GM23338 (cell line): ENCODE results near the gene GCN1. TPM values are rescaled to one million over a fixed set of nuclear protein-coding genes. Genes with fewer than 3 reads are reported as not detected.

ENCODE experiments used
- ATAC-seq: fragments of 200-7000 bp; cut with Tn5 transposase; 3 replicates; pipeline ENCODE4 v1.9.1; 2020
- DNase-seq: peaks from one replicate; pipeline ENCODE4 v3.0.0-alpha.2; 2015; ENCODE audit warnings: low spot score
- H2AFZ ChIP-seq: fragments of 200-600 bp; sonication (generic); 2 replicates; pipeline ENCODE4 v1.8.0; 2016; ENCODE audit warnings: antibody characterized with exemption, mild to moderate bottlenecking, moderate library complexity
- H3F3A ChIP-seq: fragments of 200-600 bp; sonication (generic); replicated peaks from 2 replicates; pipeline ENCODE4 v1.8.0; 2017; ENCODE audit warnings: antibody characterized with exemption, mixed run types, low read depth
- H3K27ac ChIP-seq: fragments of 200-600 bp; sonication (generic); 2 replicates; pipeline ENCODE4 v1.6.1; 2016; ENCODE audit warnings: low read depth
- H3K27me3 ChIP-seq: fragments of 200-600 bp; sonication (generic); 2 replicates; pipeline ENCODE4 v1.8.0; 2016; ENCODE audit warnings: mild to moderate bottlenecking, mixed run types, moderate library complexity; ENCODE audit not compliant: insufficient read depth
- H3K36me3 ChIP-seq: fragments of 200-600 bp; sonication (generic); 2 replicates; pipeline ENCODE4 v1.8.0; 2016; ENCODE audit warnings: mild to moderate bottlenecking; ENCODE audit not compliant: insufficient read depth
- H3K4me1 ChIP-seq: fragments of 200-600 bp; sonication (generic); 2 replicates; pipeline ENCODE4 v1.8.0; 2016; ENCODE audit warnings: mild to moderate bottlenecking, moderate library complexity; ENCODE audit not compliant: insufficient read depth
- H3K4me2 ChIP-seq: fragments of 200-600 bp; sonication (generic); 2 replicates; pipeline ENCODE4 v1.7.1; 2017; ENCODE audit warnings: mixed run types
- H3K4me3 ChIP-seq: fragments of 200-600 bp; sonication (generic); 2 replicates; pipeline ENCODE4 v1.6.1; 2016; ENCODE audit warnings: mixed run types
- H3K79me2 ChIP-seq: fragments of 200-600 bp; sonication (generic); replicated peaks from 2 replicates; pipeline ENCODE4 v1.8.0; 2017; ENCODE audit warnings: mild to moderate bottlenecking; ENCODE audit not compliant: insufficient read depth
- H3K9me2 ChIP-seq: fragments of 200-600 bp; sonication (generic); 2 replicates; pipeline ENCODE4 v1.8.0; 2017; ENCODE audit not compliant: insufficient read depth
- H4K20me1 ChIP-seq: fragments of 200-600 bp; sonication (generic); replicated peaks from 2 replicates; pipeline ENCODE4 v1.8.0; 2017; ENCODE audit warnings: mild to moderate bottlenecking; ENCODE audit not compliant: insufficient read depth
- H3K27ac Mint-ChIP-seq: 2 replicates; pipeline ENCODE4 v1.8.0; 2020; ENCODE audit warnings: inconsistent platforms, mild to moderate bottlenecking, moderate library complexity, mixed read lengths
- H3K27me3 Mint-ChIP-seq: 3 replicates; pipeline ENCODE4 v1.8.0; 2022; ENCODE audit warnings: low read depth, mild to moderate bottlenecking, moderate library complexity, mixed read lengths, inconsistent platforms; ENCODE audit not compliant: insufficient read depth, poor library complexity
- H3K36me3 Mint-ChIP-seq: 3 replicates; pipeline ENCODE4 v1.8.0; 2021; ENCODE audit warnings: low read depth, mild to moderate bottlenecking, inconsistent platforms, moderate library complexity, mixed read lengths
- H3K4me1 Mint-ChIP-seq: 3 replicates; pipeline ENCODE4 v1.8.0; 2020; ENCODE audit warnings: mild to moderate bottlenecking, inconsistent platforms, mixed read lengths
- H3K4me3 Mint-ChIP-seq: 3 replicates; pipeline ENCODE4 v1.8.0; 2021; ENCODE audit warnings: moderate library complexity, mild to moderate bottlenecking, inconsistent platforms, mixed read lengths
- H3K9me3 Mint-ChIP-seq: 3 replicates; pipeline ENCODE4 v1.8.0; 2020; ENCODE audit warnings: moderate library complexity, mild to moderate bottlenecking, inconsistent platforms, mixed read lengths
- CREB1 ChIP-seq: fragments of 250-450 bp; sonication (Bioruptor Pico); IDR thresholded peaks from 2 replicates; pipeline ENCODE4 v1.5.0; 2020; ENCODE audit warnings: low read depth, mild to moderate bottlenecking, moderate library complexity
- ETS1 ChIP-seq: IDR thresholded peaks from 2 replicates; pipeline ENCODE4 v1.6.1; 2016; ENCODE audit warnings: antibody characterized with exemption
- EZH2 ChIP-seq: fragments of 200-600 bp; sonication (generic); IDR thresholded peaks from one replicate; pipeline ENCODE4 v1.8.0; 2017; ENCODE audit warnings: antibody characterized with exemption, mild to moderate bottlenecking, low read depth; ENCODE audit not compliant: unreplicated experiment
- EZH2phosphoT487 ChIP-seq: fragments of 200-600 bp; sonication (generic); IDR thresholded peaks from one replicate; pipeline ENCODE4 v1.8.1; 2018; ENCODE audit warnings: antibody characterized with exemption; ENCODE audit not compliant: unreplicated experiment
- JUNB ChIP-seq: IDR thresholded peaks from one replicate; pipeline ENCODE4 v1.6.1; 2016; ENCODE audit warnings: antibody characterized with exemption; ENCODE audit not compliant: unreplicated experiment
- NANOG ChIP-seq: IDR thresholded peaks from 2 replicates; pipeline ENCODE4 v1.6.1; 2016; ENCODE audit warnings: antibody characterized with exemption, borderline replicate concordance
- POLR2AphosphoS5 ChIP-seq: IDR thresholded peaks from 2 replicates; pipeline ENCODE4 v1.6.1; 2016; ENCODE audit warnings: antibody characterized with exemption, low read depth
- REST ChIP-seq: IDR thresholded peaks from one replicate; pipeline ENCODE4 v1.6.1; 2018; ENCODE audit warnings: antibody characterized with exemption; ENCODE audit not compliant: unreplicated experiment
- STAT1 ChIP-seq: IDR thresholded peaks from one replicate; pipeline ENCODE4 v1.6.1; 2016; ENCODE audit warnings: antibody characterized with exemption; ENCODE audit not compliant: unreplicated experiment
- ZNF114 ChIP-seq: fragments of 250-450 bp; sonication (Bioruptor Pico); IDR thresholded peaks from 2 replicates; pipeline ENCODE4 v1.5.0; 2020; ENCODE audit warnings: mild to moderate bottlenecking, moderate library complexity
- ZNF331 ChIP-seq: fragments of 250-450 bp; sonication (Bioruptor Pico); IDR thresholded peaks from 2 replicates; pipeline ENCODE4 v1.5.0; 2020; ENCODE audit warnings: low read depth, mild to moderate bottlenecking, moderate library complexity
- polyA plus RNA-seq: library from polyadenylated mRNA; unstranded; fragments of >200 nt; fragmentation: Nextera tagmentation; extraction: Ambion mirVana; gene quantifications from 2 replicates; pipeline ENCODE4 v1.2.1, GENCODE V29; 2016
- total RNA-seq: library from RNA; depleted of rRNA; stranded (reverse); fragments of >200 nt; shearing (Covaris generic); gene quantifications from 2 replicates; pipeline ENCODE4 v1.2.3, GENCODE V29; 2014
- TF ChIP-seq, protein P1 (sequence below), 2 experiments: fragments of 200-600 bp in 1 of 2; sonication (generic) in 1 of 2; conservative IDR thresholded peaks; 2 replicates each; pipeline versions ENCODE4 v1.5.1 to v1.6.1; 2016 to 2017; ENCODE audit warnings: antibody characterized with exemption in 2 of 2, low read depth in 2 of 2, mild to moderate bottlenecking in 2 of 2, moderate library complexity in 1 of 2

GCN1 gene
- total and polyA plus RNA-seq, 2 experiments from 2014 or later, result 18.0 to 177 TPM

GRCh38 chr12:120170631-120171030 lies 23.9 kb downstream of the GCN1 start (continued):
- TF ChIP-seq ETS1 (no peak), REST (no peak), JUNB (no peak), ZNF114 (no peak), NANOG (no peak)

DNA sequence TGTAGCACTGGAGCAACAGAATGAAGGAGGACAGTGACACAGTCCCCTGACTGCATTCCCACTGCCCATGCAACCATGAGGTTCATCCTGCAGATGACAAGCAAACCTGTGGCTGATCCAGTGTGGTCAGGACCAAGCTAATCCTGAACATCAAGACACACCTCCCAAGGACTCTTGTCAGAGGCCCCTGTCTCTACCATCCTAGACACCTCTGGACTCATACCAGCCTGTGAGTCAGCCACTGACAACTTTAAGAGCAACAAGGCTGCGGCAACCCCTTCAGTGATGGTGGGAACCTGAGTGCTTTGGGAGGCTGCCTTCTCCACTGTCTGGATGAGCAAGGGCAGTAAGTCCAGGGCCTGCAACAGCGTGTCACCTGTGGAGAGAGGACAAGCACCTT lies 24.6 kb downstream of the GCN1 start:
- H3K79me2 ChIP-seq, result peaks cover 4% of the 10 kb centered on the region; the same call in 1 of the 2 replicates
- H3K27me3 Mint-ChIP-seq, result peaks cover 6% of the 10 kb centered on the region
- peaks cover 67% of the 10 kb centered on the region for H3K36me3 ChIP-seq
- no peak overlapping the region for H3K4me2 ChIP-seq
- H2AFZ ChIP-seq, result no peak overlapping the region
- H3K9me3 Mint-ChIP-seq, result no peaks in the 10 kb centered on the region
- H4K20me1 ChIP-seq, result peaks cover 23% of the 10 kb centered on the region
- no peaks in the 10 kb centered on the region for H3K9me2 ChIP-seq
- no peaks in the 10 kb centered on the region for H3K4me1 ChIP-seq
- H3K27ac Mint-ChIP-seq, result no peak overlapping the region
- peaks cover 67% of the 10 kb centered on the region for H3K36me3 Mint-ChIP-seq
- no peaks in the 10 kb centered on the region for H3K27me3 ChIP-seq
- H3K4me3 ChIP-seq, result no peak overlapping the region
- ATAC-seq, result no peak
- peaks cover 6% of the 10 kb centered on the region; the same call in 1 of the 2 replicates for H3F3A ChIP-seq
- DNase-seq, result no peak
- H3K27ac ChIP-seq, result no peak overlapping the region
- H3K4me1 Mint-ChIP-seq, result no peaks in the 10 kb centered on the region
- no peak overlapping the region for H3K4me3 Mint-ChIP-seq
- no peak for TF ChIP-seq EZH2
- no peak for TF ChIP-seq JUNB
- no peak for TF ChIP-seq POLR2AphosphoS5
- no peak for TF ChIP-seq ETS1
- no peak for TF ChIP-seq STAT1
- no peak for TF ChIP-seq REST
- TF ChIP-seq ZNF114, result no peak
- TF ChIP-seq NANOG, result no peak
- TF ChIP-seq ZNF331, result no peak
- no peak for TF ChIP-seq EZH2phosphoT487
- TF ChIP-seq CREB1, result no peak
- TF ChIP-seq, protein P1, sequence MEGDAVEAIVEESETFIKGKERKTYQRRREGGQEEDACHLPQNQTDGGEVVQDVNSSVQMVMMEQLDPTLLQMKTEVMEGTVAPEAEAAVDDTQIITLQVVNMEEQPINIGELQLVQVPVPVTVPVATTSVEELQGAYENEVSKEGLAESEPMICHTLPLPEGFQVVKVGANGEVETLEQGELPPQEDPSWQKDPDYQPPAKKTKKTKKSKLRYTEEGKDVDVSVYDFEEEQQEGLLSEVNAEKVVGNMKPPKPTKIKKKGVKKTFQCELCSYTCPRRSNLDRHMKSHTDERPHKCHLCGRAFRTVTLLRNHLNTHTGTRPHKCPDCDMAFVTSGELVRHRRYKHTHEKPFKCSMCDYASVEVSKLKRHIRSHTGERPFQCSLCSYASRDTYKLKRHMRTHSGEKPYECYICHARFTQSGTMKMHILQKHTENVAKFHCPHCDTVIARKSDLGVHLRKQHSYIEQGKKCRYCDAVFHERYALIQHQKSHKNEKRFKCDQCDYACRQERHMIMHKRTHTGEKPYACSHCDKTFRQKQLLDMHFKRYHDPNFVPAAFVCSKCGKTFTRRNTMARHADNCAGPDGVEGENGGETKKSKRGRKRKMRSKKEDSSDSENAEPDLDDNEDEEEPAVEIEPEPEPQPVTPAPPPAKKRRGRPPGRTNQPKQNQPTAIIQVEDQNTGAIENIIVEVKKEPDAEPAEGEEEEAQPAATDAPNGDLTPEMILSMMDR (conservative IDR thresholded peaks at IDR 0.05; ENCODE audit: low read depth in 2 of 2), result no peak
